Activated CD8-positive, alpha-beta T cell treated with anti-CD3 and anti-CD28 coated beads for 36 hours (primary cell): ENCODE data around the gene AKR1C2. TPM values are rescaled to one million over a fixed set of nuclear protein-coding genes. Genes with fewer than 3 reads are reported as not detected.
"Not testable (repeated sequence)": the region's sequence is repeated elsewhere in the genome, so short reads cannot be mapped to it uniquely, and the experiment has no call there.

ENCODE experiments used
- ATAC-seq: fragments of 200-7000 bp; cut with Tn5 transposase; one replicate; pipeline ENCODE4 v1.10.0; 2021; ENCODE audit warnings: mild to moderate bottlenecking, moderate library complexity
- CTCF ChIA-PET: fragments of 350-600 bp; sonication (Branson Sonifier 250); formaldehyde crosslinking; loops from one replicate; lab custom pipeline; 2021; ENCODE audit warnings: antibody characterized with exemption; lab: Charles Lee
- POLR2A ChIA-PET: fragments of 350-600 bp; sonication (Branson Sonifier 250); formaldehyde crosslinking; loops from one replicate; lab custom pipeline; 2021; ENCODE audit warnings: antibody characterized with exemption; lab: Charles Lee
- DNase-seq: peaks from one replicate; pipeline ENCODE4 v3.0.0-alpha.2; 2020
- H3K27ac Mint-ChIP-seq: one replicate; pipeline ENCODE4 v1.8.0; 2021; ENCODE audit warnings: mild to moderate bottlenecking, mixed read lengths
- H3K27me3 Mint-ChIP-seq: one replicate; pipeline ENCODE4 v1.8.0; 2021; ENCODE audit warnings: mixed read lengths
- H3K36me3 Mint-ChIP-seq: one replicate; pipeline ENCODE4 v1.8.0; 2021; ENCODE audit warnings: low read depth, mixed read lengths
- H3K4me1 Mint-ChIP-seq: one replicate; pipeline ENCODE4 v1.8.0; 2021; ENCODE audit warnings: low read depth, mixed read lengths
- H3K4me3 Mint-ChIP-seq: one replicate; pipeline ENCODE4 v1.8.0; 2021; ENCODE audit warnings: mild to moderate bottlenecking, moderate library complexity, mixed read lengths
- H3K9me3 Mint-ChIP-seq: one replicate; pipeline ENCODE4 v1.8.0; 2021; ENCODE audit warnings: mixed read lengths
- intact Hi-C: fragments of 100-400 bp; cut with micrococcal nuclease; formaldehyde crosslinking; loops from one replicate; pipeline ENCODE4 v1.10.0; 2022
- total RNA-seq, 2 experiments: library from RNA; stranded (reverse); gene quantifications; one replicate each; pipeline ENCODE4 v1.2.3, GENCODE V29; 2021
- TF ChIP-seq, protein P1 (sequence below): fragments of 200-600 bp; IDR thresholded peaks from one replicate; pipeline ENCODE4 v1.8.0; 2022; ENCODE audit warnings: antibody characterized with exemption, mild to moderate bottlenecking

Gene AKR1C2
- total RNA-seq, 2 experiments from 2014 or later = not detected

- Mint-ChIP-seq H3K36me3 (no peaks in the 10 kb centered on the region), H3K4me1 (peaks cover 3% of the 10 kb centered on the region), H3K9me3 (no peaks in the 10 kb centered on the region), H3K27ac (no peak overlapping the region), H3K4me3 (no peak overlapping the region), H3K27me3 (peaks cover 2% of the 10 kb centered on the region)
- POLR2A ChIA-PET = no interaction called here
- CTCF ChIA-PET = interaction anchor here (4.4 kb wide), 1 partner anchor 133 kb away, joined by 37 read pairs; no protein-coding TSS in a partner anchor
- intact Hi-C loops = loop anchor here (1.0 kb wide), 1 partner anchor 133 kb away; no protein-coding TSS in a partner anchor
- ATAC-seq (no peak), DNase-seq (no peak)
- TF ChIP-seq, protein P1, sequence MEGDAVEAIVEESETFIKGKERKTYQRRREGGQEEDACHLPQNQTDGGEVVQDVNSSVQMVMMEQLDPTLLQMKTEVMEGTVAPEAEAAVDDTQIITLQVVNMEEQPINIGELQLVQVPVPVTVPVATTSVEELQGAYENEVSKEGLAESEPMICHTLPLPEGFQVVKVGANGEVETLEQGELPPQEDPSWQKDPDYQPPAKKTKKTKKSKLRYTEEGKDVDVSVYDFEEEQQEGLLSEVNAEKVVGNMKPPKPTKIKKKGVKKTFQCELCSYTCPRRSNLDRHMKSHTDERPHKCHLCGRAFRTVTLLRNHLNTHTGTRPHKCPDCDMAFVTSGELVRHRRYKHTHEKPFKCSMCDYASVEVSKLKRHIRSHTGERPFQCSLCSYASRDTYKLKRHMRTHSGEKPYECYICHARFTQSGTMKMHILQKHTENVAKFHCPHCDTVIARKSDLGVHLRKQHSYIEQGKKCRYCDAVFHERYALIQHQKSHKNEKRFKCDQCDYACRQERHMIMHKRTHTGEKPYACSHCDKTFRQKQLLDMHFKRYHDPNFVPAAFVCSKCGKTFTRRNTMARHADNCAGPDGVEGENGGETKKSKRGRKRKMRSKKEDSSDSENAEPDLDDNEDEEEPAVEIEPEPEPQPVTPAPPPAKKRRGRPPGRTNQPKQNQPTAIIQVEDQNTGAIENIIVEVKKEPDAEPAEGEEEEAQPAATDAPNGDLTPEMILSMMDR = no peak
Measured at GRCh38 chr10:4982764-4983226, 20.9 kb downstream of the AKR1C2 start.

DNA sequence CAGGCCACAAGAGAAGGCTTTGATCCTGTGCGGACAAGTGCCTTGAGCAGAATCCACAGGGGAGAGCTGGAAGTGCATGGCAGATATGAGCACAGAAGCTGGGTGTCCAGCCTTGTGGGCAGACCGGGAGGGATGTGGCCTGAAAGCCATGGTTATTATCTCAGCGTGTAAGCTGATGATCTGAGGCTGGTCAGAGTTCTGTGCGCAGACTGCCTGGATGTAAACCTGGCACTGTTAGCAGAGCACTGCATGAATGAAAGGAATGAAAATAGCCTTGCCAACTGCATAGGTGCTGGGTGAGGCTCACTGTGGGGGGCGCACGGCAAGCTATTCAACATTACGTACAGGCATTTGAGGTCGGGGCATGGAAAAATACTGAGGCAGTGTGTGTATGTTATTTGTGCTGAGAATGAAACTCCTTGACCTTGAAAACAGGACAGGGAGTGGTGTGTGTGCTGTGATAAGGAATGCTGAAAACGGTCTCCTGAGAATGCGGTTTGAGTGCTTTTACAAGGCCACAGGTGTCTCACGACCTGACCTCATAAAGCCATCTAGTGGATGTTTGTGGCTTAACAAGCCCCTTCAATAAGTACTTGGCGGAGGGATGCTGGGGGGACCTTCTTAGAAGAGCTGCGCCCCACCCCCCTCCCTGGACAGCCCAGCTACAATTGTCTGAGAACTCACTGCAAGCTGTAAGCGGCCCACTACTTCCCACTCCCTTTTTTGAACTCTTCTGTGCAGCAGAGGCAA is 21.8 kb downstream of the AKR1C2 start:
- no peak overlapping the region for H3K27ac Mint-ChIP-seq

DNA sequence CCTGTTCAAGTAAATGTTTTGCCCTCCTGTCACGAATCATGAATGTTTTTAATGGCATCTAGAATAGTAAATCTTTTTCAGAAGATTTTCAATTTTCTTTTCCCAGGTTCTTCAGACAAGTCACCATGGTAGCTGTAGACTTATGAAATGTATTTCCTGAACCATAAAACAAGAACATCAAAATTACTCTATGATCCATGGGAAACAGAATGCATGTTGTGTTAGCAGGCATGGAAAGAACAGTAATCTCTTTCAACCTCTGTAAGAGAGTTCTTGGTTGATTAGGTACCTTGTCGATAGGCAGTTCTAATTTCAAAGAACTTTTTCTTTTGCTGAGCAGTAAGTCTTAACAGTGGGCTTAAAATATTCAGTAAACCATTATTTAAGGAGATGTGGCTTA is 22.9 kb downstream of the AKR1C2 start:
- intact Hi-C loops = no loop called here
- H3K9me3 Mint-ChIP-seq = no peaks in the 10 kb centered on the region

More for the DNA sequence above, 21.8 kb downstream of the AKR1C2 start:
- intact Hi-C loops = loop anchor here (1.0 kb wide), 1 partner anchor 133 kb away; no protein-coding TSS in a partner anchor
- H3K27me3 Mint-ChIP-seq = peaks cover 2% of the 10 kb centered on the region
- ChIA-PET CTCF (interaction anchor here (4.4 kb wide), 1 partner anchor 132 kb away, joined by 37 read pairs; no protein-coding TSS in a partner anchor), POLR2A (no interaction called here)
- ATAC-seq (no peak), DNase-seq (peak; percentile 9)
- H3K36me3 Mint-ChIP-seq = no peaks in the 10 kb centered on the region
- no peaks in the 10 kb centered on the region for H3K9me3 Mint-ChIP-seq
- no peak overlapping the region for H3K4me3 Mint-ChIP-seq
- peaks cover 3% of the 10 kb centered on the region for H3K4me1 Mint-ChIP-seq
- TF ChIP-seq, protein P1 = peak; percentile 33

GRCh38 chr10:4978870-4979269 is 24.8 kb downstream of the AKR1C2 start:
- TF ChIP-seq, protein P1 = no peak
- intact Hi-C loops = no loop called here
- H3K4me3 Mint-ChIP-seq = no peak overlapping the region
- H3K4me1 Mint-ChIP-seq = peaks cover 3% of the 10 kb centered on the region
- H3K36me3 Mint-ChIP-seq = no peaks in the 10 kb centered on the region
- CTCF ChIA-PET = no interaction called here
- no peak for ATAC-seq
- peaks cover 2% of the 10 kb centered on the region for H3K27me3 Mint-ChIP-seq
- no peak overlapping the region for H3K27ac Mint-ChIP-seq
- POLR2A ChIA-PET = no interaction called here
- no peak for DNase-seq
- no peaks in the 10 kb centered on the region for H3K9me3 Mint-ChIP-seq

More for the DNA sequence above, 22.9 kb downstream of the AKR1C2 start:
- TF ChIP-seq, protein P1 = no peak
- Mint-ChIP-seq H3K4me3 (no peak overlapping the region), H3K36me3 (no peaks in the 10 kb centered on the region), H3K4me1 (peaks cover 3% of the 10 kb centered on the region), H3K27ac (no peak overlapping the region), H3K27me3 (peaks cover 2% of the 10 kb centered on the region)
- ATAC-seq (no peak), DNase-seq (no peak)
- POLR2A ChIA-PET = no interaction called here
- CTCF ChIA-PET = no interaction called here

DNA sequence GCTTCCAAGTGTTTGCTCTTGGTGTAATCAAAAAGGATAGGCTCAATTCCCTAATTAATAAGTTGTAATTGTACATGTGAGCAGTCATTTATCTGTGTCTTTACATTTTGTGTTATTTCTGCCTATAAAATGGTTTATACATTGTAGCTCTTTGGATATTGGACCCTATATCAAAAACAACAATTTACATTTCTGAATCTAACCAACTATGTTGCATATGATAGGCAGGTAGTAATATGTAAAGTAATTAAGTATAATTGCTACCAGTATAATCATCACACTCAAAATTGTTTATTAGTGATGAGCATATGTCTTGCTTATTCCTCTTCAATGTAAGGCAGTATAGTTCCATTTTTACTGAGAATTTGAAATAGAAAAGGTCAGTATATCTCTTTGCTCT is 26.6 kb downstream of the AKR1C2 start:
- TF ChIP-seq, protein P1 = no peak
- H3K4me1 Mint-ChIP-seq = peaks cover 3% of the 10 kb centered on the region
- no peaks in the 10 kb centered on the region for H3K36me3 Mint-ChIP-seq
- ChIA-PET CTCF (no interaction called here), POLR2A (no interaction called here)
- H3K27me3 Mint-ChIP-seq = peaks cover 2% of the 10 kb centered on the region
- H3K27ac Mint-ChIP-seq = no peak overlapping the region
- no peak overlapping the region for H3K4me3 Mint-ChIP-seq
- no peak for DNase-seq
- H3K9me3 Mint-ChIP-seq = no peaks in the 10 kb centered on the region
- intact Hi-C loops = no loop called here
- no peak for ATAC-seq

- ATAC-seq, H3K9me3 Mint-ChIP-seq, DNase-seq, intact Hi-C loops, H3K36me3 Mint-ChIP-seq, H3K4me3 Mint-ChIP-seq, H3K4me1 Mint-ChIP-seq, POLR2A ChIA-PET, H3K27me3 Mint-ChIP-seq, CTCF ChIA-PET, H3K27ac Mint-ChIP-seq: not testable (repeated sequence)
Measured at GRCh38 chr10:4974400-4974799, 29.3 kb downstream of the AKR1C2 start.

DNA sequence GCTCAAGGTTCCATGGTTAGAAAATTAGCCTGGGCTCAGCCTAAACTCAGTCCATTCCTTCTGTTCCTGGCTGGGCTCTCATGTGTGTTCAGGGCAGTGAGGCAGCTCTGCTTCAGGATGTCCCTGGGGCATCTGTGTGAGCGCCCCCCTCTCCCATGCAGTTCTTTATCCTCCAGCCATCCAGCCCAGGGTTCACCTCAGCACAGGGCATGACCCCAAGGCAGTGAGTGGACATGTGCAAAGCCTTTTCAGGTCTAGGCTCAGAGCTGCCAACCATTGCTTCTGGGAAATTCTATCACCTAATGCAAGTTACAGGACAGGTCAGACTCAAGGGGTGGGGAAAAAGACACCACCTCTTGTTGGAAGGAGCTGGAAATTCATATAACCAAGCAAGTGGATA is 30.4 kb downstream of the AKR1C2 start:
- CTCF ChIA-PET, H3K27me3 Mint-ChIP-seq, intact Hi-C loops, H3K27ac Mint-ChIP-seq, DNase-seq, H3K36me3 Mint-ChIP-seq, H3K9me3 Mint-ChIP-seq, POLR2A ChIA-PET, ATAC-seq, H3K4me3 Mint-ChIP-seq, H3K4me1 Mint-ChIP-seq: not testable (repeated sequence)
